SK-N-MC (cell line): Measurements from ENCODE around the gene TACSTD2.
"Not testable (repeated sequence)": the region's sequence is repeated elsewhere in the genome, so short reads cannot be mapped to it uniquely, and the experiment has no call there.

ENCODE experiments used
- DNase-seq: peaks from one replicate; pipeline ENCODE4 v3.0.0-alpha.2; 2011; ENCODE audit warnings: low read depth, low spot score
- H3K27ac ChIP-seq: fragments of 200-600 bp; sonication (generic); 2 replicates; pipeline ENCODE4 v1.5.1; 2016; ENCODE audit warnings: mixed run types
- H3K36me3 ChIP-seq: fragments of 200-600 bp; sonication (generic); 2 replicates; pipeline ENCODE4 v1.6.1; 2017; ENCODE audit warnings: antibody characterized with exemption, low read length, mixed read lengths; ENCODE audit not compliant: insufficient read depth
- H3K4me3 ChIP-seq: fragments of 200-600 bp; sonication (generic); 2 replicates; pipeline ENCODE4 v1.5.1; 2016
- H3K9ac ChIP-seq: fragments of 200-600 bp; sonication (generic); 2 replicates; pipeline ENCODE4 v1.8.0; 2017; ENCODE audit warnings: mixed run types, mixed read lengths; ENCODE audit not compliant: insufficient read length
- H3K9me3 ChIP-seq: fragments of 200-600 bp; sonication (generic); 2 replicates; pipeline ENCODE4 v1.6.1; 2017; ENCODE audit warnings: low read depth, mild to moderate bottlenecking, antibody characterized with exemption, low read length, moderate library complexity, mixed read lengths
- EZH2 ChIP-seq: fragments of 200-600 bp; sonication (generic); IDR thresholded peaks from one replicate; pipeline ENCODE4 v1.6.1; 2017; ENCODE audit warnings: antibody characterized with exemption
- FOXP2 ChIP-seq: optimal IDR thresholded peaks from 2 replicates; pipeline ENCODE3; 2011; ENCODE audit warnings: mild to moderate bottlenecking, moderate library complexity; ENCODE audit not compliant: insufficient read depth; ENCODE audit errors: extremely low read length, control extremely low read depth
- POLR2AphosphoS5 ChIP-seq: IDR thresholded peaks from 2 replicates; pipeline ENCODE4 v1.6.1; 2012; ENCODE audit warnings: mild to moderate bottlenecking, low read depth, low read length, borderline replicate concordance

TACSTD2 gene

GRCh38 chr1:58566339-58566738 is 10.7 kb downstream of the TACSTD2 start:
- no peak for DNase-seq
- Histone ChIP-seq H3K36me3 (no peaks in the 10 kb centered on the region), H3K4me3 (no peak overlapping the region), H3K27ac (no peak overlapping the region), H3K9ac (no peak overlapping the region), H3K9me3 (no peaks in the 10 kb centered on the region)
- TF ChIP-seq FOXP2 (no peak), POLR2AphosphoS5 (no peak), EZH2 (no peak)

GRCh38 chr1:58563715-58564114 is 13.3 kb downstream of the TACSTD2 start:
- not testable (repeated sequence) for H3K9me3 ChIP-seq, H3K36me3 ChIP-seq, H3K9ac ChIP-seq, DNase-seq, H3K4me3 ChIP-seq, H3K27ac ChIP-seq

- TF ChIP-seq FOXP2 (no peak), POLR2AphosphoS5 (no peak), EZH2 (no peak)
- DNase-seq = no peak
- Histone ChIP-seq H3K9ac (no peak overlapping the region), H3K9me3 (no peaks in the 10 kb centered on the region), H3K4me3 (no peak overlapping the region), H3K36me3 (no peaks in the 10 kb centered on the region), H3K27ac (no peak overlapping the region)
Measured at GRCh38 chr1:58561633-58562032, 15.4 kb downstream of the TACSTD2 start.

GRCh38 chr1:58555393-58555792 is 21.7 kb downstream of the TACSTD2 start:
- H3K9me3 ChIP-seq = no peaks in the 10 kb centered on the region
- H3K27ac ChIP-seq = no peak overlapping the region
- H3K4me3 ChIP-seq = no peak overlapping the region
- no peak overlapping the region for H3K9ac ChIP-seq
- no peak for DNase-seq
- TF ChIP-seq EZH2 (no peak), POLR2AphosphoS5 (no peak), FOXP2 (no peak)
- no peaks in the 10 kb centered on the region for H3K36me3 ChIP-seq

GRCh38 chr1:58551186-58552140 is 25.6 kb downstream of the TACSTD2 start:
- H3K27ac ChIP-seq = no peak overlapping the region
- no peaks in the 10 kb centered on the region for H3K36me3 ChIP-seq
- no peaks in the 10 kb centered on the region for H3K9me3 ChIP-seq
- no peak for TF ChIP-seq POLR2AphosphoS5
- TF ChIP-seq FOXP2 = no peak
- TF ChIP-seq EZH2 = no peak
- DNase-seq = no peak
- H3K9ac ChIP-seq = no peak overlapping the region
- no peak overlapping the region for H3K4me3 ChIP-seq

GRCh38 chr1:58549291-58549690 is 27.8 kb downstream of the TACSTD2 start:
- H3K9ac ChIP-seq, DNase-seq: not testable (repeated sequence)

GRCh38 chr1:58548371-58548770 is 28.7 kb downstream of the TACSTD2 start:
- no peaks in the 10 kb centered on the region for H3K9me3 ChIP-seq
- H3K9ac ChIP-seq = no peak overlapping the region
- TF ChIP-seq EZH2 (no peak), POLR2AphosphoS5 (no peak), FOXP2 (no peak)
- no peak overlapping the region for H3K4me3 ChIP-seq
- DNase-seq = no peak
- no peaks in the 10 kb centered on the region for H3K36me3 ChIP-seq
- no peak overlapping the region for H3K27ac ChIP-seq

More at GRCh38 chr1:58549291-58549690, 27.8 kb downstream of the TACSTD2 start:
- H3K27ac ChIP-seq, H3K36me3 ChIP-seq, H3K9me3 ChIP-seq, H3K4me3 ChIP-seq: not testable (repeated sequence)

- DNase-seq = peak; percentile 75
- TF ChIP-seq EZH2 (no peak), FOXP2 (peak; percentile 94), POLR2AphosphoS5 (peak; percentile 88)
- no peaks in the 10 kb centered on the region for H3K9me3 ChIP-seq
- peak within 1 kb of the TSS; percentile 81 for H3K4me3 ChIP-seq
- peak within 1 kb of the TSS; percentile 82 for H3K9ac ChIP-seq
- no peaks in the 10 kb centered on the region for H3K36me3 ChIP-seq
- peak within 1 kb of the TSS; percentile 59; the same call in 1 of the 2 replicates for H3K27ac ChIP-seq
Measured at GRCh38 chr1:58546520-58547308, 30.3 kb downstream of the TACSTD2 start, which contains the start of gene OMA1. Gene OMA1, minus strand, starts transcription at chr1:58546726. Its CDS starts 7,432 bp downstream, at chr1:58539294.
